Subcutaneous adipose tissue (tissue), 4 donors: ENCODE measurements around the gene AGBL1. TPM values are rescaled to one million over a fixed set of nuclear protein-coding genes. Genes with fewer than 3 reads are reported as not detected.

Source experiments
- total RNA-seq, 4 donors: library from RNA; depleted of rRNA; stranded (reverse); fragments of >200 nt; gene quantifications; one replicate each; pipeline ENCODE4 v1.1.0, GENCODE V29; 2016
- TF ChIP-seq, protein P1 (sequence below): fragments of 450-650 bp; IDR thresholded peaks from one replicate; pipeline ENCODE4 v1.5.1; 2016; ENCODE audit warnings: low read depth, mild to moderate bottlenecking, control low read depth, antibody characterized with exemption, moderate library complexity

AGBL1 gene
- total RNA-seq, 4 donors from 2014 or later = not detected

DNA sequence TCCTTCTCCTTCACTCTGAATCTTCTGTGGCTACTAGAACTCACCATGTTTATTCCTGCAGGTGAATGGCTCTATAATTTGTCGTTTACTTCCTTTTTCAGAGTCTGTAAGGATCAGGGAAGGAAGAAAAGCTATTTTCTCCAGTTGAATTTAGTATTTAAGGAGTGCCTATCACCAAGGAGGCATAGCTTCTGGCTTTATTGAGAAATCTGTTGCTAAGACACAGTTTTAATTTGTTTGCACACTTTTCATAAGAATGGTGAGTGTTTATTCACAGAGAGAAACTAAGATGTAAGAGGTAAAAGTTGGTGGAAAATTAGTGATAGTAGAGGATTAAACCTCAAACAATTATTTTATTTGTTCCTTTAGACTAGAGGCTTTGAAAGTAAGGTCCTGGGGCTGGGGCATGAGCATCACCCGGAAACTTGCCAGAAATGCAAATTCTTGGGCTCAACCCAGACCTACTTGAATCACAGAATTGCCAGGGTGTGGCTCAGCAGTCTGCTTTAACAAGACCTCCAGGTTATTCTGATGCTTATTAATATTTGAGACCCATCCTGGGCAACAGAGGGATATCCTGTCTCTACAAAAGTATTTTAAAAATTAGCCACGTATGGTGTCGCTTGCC is 461.3 kb downstream of the AGBL1 start:
- TF ChIP-seq, protein P1, sequence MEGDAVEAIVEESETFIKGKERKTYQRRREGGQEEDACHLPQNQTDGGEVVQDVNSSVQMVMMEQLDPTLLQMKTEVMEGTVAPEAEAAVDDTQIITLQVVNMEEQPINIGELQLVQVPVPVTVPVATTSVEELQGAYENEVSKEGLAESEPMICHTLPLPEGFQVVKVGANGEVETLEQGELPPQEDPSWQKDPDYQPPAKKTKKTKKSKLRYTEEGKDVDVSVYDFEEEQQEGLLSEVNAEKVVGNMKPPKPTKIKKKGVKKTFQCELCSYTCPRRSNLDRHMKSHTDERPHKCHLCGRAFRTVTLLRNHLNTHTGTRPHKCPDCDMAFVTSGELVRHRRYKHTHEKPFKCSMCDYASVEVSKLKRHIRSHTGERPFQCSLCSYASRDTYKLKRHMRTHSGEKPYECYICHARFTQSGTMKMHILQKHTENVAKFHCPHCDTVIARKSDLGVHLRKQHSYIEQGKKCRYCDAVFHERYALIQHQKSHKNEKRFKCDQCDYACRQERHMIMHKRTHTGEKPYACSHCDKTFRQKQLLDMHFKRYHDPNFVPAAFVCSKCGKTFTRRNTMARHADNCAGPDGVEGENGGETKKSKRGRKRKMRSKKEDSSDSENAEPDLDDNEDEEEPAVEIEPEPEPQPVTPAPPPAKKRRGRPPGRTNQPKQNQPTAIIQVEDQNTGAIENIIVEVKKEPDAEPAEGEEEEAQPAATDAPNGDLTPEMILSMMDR = no peak

DNA sequence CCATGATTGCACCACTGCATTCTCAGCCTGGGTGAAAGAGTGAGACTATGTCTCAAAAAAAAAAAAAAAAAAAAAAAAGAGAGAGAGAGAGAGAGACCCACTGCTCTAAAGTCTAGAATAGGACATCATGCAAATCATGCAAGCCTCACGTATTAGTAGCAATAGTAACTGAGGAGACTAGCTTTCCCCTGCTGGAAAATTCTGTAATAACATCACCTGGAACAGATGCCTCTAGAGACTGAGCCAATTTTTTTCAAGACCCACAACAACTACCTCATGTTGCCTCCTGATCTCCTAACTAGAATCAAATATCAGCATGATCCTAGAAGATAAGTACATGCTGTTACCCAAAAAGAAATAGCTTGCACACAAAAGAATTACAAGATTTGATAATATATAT is 461.9 kb downstream of the AGBL1 start:
- TF ChIP-seq, protein P1 = no peak

DNA sequence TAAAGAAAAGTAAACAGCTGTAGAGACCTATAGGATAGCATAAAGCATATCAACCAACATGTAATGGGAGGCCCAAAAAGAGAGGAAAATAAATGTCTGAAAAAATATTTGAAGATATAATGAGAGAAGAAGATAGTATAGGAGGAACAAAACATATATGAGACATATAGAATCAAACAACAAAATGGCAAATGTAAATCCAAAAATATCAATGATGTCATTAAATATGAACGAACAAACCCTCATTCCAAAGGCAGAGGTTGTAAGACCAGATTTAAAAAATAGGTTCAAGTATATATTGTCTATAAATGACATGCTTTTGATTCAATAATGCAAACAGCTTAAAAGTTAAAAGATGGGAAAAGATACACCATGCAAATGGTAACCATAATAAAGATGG is 470.4 kb downstream of the AGBL1 start:
- TF ChIP-seq, protein P1 = no peak

DNA sequence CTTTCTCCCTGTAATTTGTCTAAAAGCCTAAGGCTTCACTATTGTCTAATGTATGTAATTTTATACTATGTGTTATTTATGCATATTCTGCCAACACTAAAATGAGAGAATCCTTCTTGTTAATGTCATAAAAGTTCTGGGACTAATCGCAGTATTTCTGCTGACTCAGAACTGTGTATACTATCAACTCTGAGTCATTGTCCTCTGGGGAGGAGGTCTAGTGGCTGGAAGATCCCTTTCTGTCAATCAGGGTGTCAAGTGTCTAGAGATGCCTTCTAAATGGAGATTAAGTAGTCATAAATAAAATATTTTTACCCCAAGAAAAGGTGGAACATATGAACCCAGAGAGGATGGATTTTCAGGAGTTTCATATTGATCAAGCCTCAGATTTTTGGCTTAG is 473.4 kb downstream of the AGBL1 start:
- TF ChIP-seq, protein P1 = no peak

DNA sequence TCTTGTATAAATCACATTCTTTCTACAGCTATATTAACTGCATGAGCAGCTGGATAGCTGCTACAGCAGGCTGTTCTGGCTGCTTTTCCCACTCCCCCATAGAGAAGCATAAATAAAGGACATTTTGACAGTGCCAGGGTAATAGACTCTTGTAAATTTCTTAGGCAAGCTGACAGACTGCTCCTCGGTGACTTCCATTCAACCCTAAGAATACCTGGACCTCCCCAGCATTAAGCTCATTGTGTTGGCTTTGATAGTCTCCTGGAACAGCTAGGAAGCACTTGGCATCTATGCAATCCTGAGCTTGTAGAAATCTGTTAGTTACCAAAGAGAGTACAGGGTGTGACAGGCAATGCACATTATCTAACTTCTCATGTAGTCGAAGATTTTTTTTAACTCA is 475.4 kb downstream of the AGBL1 start:
- TF ChIP-seq, protein P1 = no peak

DNA sequence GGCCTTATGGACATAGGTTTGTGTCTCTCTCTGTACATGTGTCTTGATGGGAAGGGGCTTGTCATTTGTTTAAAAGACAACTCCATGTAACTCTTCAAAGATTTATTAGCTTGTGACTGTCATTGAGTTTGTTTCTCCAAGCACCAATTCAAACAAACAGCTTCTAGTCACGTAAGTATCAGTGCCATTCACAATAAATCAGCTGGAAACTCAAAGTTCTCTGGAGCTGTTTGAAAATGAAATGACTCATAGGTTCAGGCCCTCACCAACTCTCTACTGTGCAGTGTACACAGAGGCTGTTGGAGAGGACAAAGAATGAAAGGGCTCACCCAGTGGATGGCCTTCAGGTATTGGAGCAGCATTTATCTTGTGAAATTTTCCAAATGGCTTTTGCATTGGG is 476.3 kb downstream of the AGBL1 start:
- TF ChIP-seq, protein P1 = no peak

DNA sequence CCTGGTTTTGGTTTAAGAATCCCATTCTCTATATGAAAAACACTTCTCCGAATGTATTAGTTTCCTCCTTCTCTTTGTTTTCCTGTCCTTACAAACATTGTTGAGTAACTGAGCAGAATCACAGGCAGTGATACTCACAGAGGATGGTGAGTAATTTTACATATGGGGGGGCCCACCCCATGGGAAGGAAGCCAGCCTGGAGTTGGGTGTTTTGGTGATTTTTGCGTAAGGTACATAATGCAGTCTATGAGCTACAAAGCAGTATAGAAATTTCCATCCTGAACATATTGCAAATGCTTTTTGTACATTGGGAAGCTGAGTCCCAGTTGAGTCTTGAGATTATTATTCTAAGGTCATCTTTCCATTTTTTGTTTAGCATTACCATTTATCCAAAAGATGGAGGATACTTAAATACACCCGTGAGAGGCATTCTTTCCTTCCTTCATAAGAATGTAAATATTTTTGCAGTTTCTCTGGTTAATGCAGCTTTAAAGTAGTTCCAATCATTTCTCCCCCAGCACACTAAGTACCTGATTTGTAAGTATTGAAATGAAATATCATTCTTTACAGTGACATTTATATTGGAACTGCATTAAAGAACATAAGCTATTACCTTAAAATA is 476.8 kb downstream of the AGBL1 start:
- TF ChIP-seq, protein P1 = no peak
